SU-DHL-6 (cell line): ENCODE results near the gene SUSD2.
"Not testable (repeated sequence)": the region's sequence is repeated elsewhere in the genome, so short reads cannot be mapped to it uniquely, and the experiment has no call there.

ENCODE experiments used
- EZH2phosphoT487 ChIP-seq: fragments of 200-600 bp; sonication (generic), shearing (Covaris generic); conservative IDR thresholded peaks from 2 replicates; pipeline ENCODE4 v1.6.1; 2018; ENCODE audit warnings: mild to moderate bottlenecking, antibody characterized with exemption, low read length, moderate library complexity, mixed read lengths
- TF ChIP-seq, protein P1 (sequence below): fragments of 200-600 bp; sonication (generic); IDR thresholded peaks from one replicate; pipeline ENCODE4 v1.5.1; 2017; ENCODE audit warnings: antibody characterized with exemption, mild to moderate bottlenecking, low read length, moderate library complexity; ENCODE audit not compliant: insufficient read depth, poor library complexity, severe bottlenecking

DNA sequence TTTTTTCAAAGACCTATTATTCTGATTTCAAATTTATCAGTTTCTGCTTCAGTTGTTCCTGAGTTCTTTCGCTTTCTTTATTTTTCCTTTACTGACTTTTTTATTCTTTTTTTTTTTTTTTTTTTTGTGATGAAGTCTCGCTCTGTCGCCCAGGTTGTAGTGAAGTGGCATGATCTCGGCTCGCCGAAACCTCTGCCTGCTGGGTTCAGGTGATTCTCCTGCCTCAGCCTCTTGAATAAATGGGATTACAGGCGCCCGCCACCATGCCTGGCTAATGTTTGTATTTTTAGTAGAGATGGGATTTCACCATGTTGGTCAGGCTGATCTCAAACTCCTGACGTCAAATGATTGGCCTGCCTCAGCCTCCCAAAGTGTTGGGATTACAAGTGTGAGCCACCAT, 31.8 kb downstream of the SUSD2 start:
- TF ChIP-seq, protein P1, sequence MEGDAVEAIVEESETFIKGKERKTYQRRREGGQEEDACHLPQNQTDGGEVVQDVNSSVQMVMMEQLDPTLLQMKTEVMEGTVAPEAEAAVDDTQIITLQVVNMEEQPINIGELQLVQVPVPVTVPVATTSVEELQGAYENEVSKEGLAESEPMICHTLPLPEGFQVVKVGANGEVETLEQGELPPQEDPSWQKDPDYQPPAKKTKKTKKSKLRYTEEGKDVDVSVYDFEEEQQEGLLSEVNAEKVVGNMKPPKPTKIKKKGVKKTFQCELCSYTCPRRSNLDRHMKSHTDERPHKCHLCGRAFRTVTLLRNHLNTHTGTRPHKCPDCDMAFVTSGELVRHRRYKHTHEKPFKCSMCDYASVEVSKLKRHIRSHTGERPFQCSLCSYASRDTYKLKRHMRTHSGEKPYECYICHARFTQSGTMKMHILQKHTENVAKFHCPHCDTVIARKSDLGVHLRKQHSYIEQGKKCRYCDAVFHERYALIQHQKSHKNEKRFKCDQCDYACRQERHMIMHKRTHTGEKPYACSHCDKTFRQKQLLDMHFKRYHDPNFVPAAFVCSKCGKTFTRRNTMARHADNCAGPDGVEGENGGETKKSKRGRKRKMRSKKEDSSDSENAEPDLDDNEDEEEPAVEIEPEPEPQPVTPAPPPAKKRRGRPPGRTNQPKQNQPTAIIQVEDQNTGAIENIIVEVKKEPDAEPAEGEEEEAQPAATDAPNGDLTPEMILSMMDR: not testable (repeated sequence)
- TF ChIP-seq EZH2phosphoT487: not testable (repeated sequence)
